ENCODE results near the gene YPEL5. TPM values are rescaled to one million over a fixed set of nuclear protein-coding genes. Genes with fewer than 3 reads are reported as not detected.

Gene YPEL5
- total RNA-seq, 1 experiment from 2014 or later, result 27.3 TPM

DNA sequence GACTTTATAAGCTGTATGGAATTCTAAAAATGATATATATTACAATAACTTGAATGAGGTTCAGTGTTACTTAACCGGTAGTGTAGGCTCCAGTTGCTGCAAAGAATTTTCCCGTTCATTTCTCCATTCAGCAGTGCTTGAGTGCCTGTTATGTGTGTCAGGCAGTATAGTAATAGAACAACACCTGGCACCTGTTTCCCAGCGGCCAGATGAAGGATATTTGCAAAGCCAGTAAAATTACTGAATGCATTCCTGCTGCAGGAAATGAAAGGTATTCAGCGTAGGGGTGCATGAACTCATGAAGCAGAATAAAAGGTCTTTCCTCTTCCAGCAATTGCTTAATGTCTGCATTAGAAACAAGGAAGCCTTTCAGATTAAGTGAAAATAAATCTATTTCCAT, 18.8 kb downstream of the YPEL5 start (continued):
- TF ChIP-seq, protein P1, sequence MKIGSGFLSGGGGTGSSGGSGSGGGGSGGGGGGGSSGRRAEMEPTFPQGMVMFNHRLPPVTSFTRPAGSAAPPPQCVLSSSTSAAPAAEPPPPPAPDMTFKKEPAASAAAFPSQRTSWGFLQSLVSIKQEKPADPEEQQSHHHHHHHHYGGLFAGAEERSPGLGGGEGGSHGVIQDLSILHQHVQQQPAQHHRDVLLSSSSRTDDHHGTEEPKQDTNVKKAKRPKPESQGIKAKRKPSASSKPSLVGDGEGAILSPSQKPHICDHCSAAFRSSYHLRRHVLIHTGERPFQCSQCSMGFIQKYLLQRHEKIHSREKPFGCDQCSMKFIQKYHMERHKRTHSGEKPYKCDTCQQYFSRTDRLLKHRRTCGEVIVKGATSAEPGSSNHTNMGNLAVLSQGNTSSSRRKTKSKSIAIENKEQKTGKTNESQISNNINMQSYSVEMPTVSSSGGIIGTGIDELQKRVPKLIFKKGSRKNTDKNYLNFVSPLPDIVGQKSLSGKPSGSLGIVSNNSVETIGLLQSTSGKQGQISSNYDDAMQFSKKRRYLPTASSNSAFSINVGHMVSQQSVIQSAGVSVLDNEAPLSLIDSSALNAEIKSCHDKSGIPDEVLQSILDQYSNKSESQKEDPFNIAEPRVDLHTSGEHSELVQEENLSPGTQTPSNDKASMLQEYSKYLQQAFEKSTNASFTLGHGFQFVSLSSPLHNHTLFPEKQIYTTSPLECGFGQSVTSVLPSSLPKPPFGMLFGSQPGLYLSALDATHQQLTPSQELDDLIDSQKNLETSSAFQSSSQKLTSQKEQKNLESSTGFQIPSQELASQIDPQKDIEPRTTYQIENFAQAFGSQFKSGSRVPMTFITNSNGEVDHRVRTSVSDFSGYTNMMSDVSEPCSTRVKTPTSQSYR (CRISPR knock-in tag; IDR thresholded peaks at IDR 0.05), result no peak
- TF ChIP-seq NFYB (CRISPR knock-in tag; conservative IDR thresholded peaks at IDR 0.05; ENCODE audit: low read depth) (no peak), ZNF263 (CRISPR knock-in tag; IDR thresholded peaks at IDR 0.05; ENCODE audit: low read depth) (no peak), EMX1 (CRISPR knock-in tag; IDR thresholded peaks at IDR 0.05) (no peak), ZBTB21 (CRISPR knock-in tag; IDR thresholded peaks at IDR 0.05; ENCODE audit: borderline replicate concordance) (no peak)
- TF ChIP-seq, protein P2, sequence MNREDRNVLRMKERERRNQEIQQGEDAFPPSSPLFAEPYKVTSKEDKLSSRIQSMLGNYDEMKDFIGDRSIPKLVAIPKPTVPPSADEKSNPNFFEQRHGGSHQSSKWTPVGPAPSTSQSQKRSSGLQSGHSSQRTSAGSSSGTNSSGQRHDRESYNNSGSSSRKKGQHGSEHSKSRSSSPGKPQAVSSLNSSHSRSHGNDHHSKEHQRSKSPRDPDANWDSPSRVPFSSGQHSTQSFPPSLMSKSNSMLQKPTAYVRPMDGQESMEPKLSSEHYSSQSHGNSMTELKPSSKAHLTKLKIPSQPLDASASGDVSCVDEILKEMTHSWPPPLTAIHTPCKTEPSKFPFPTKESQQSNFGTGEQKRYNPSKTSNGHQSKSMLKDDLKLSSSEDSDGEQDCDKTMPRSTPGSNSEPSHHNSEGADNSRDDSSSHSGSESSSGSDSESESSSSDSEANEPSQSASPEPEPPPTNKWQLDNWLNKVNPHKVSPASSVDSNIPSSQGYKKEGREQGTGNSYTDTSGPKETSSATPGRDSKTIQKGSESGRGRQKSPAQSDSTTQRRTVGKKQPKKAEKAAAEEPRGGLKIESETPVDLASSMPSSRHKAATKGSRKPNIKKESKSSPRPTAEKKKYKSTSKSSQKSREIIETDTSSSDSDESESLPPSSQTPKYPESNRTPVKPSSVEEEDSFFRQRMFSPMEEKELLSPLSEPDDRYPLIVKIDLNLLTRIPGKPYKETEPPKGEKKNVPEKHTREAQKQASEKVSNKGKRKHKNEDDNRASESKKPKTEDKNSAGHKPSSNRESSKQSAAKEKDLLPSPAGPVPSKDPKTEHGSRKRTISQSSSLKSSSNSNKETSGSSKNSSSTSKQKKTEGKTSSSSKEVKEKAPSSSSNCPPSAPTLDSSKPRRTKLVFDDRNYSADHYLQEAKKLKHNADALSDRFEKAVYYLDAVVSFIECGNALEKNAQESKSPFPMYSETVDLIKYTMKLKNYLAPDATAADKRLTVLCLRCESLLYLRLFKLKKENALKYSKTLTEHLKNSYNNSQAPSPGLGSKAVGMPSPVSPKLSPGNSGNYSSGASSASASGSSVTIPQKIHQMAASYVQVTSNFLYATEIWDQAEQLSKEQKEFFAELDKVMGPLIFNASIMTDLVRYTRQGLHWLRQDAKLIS (CRISPR knock-in tag; IDR thresholded peaks at IDR 0.05; ENCODE audit: borderline replicate concordance), result no peak

DNA sequence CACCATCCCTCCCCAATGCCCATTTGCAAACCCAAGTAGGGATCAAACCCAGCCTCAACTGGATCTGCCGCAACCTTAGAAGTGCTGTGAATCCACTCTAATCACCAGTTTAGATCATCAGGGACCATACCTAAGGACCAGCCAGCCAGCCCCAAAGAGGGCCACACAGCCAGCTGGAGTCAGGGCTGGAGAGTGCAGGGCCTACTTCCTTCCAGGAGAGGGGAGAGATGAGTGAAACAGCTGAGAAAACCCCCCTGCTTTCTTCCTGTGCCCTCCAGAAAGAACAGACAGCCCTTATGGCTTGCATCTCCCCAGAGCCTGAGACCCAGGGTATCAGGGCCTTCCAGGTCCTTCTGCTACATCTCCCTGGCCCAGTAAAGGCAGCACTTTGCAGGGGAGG, 25.8 kb downstream of the YPEL5 start:
- no peak for DNase-seq (ENCODE audit: low spot score)
- Mint-ChIP-seq H3K4me3 (no peak overlapping the region), H3K27me3 (ENCODE audit: low read depth) (no peaks in the 10 kb centered on the region), H3K9me3 (no peaks in the 10 kb centered on the region), H3K36me3 (no peaks in the 10 kb centered on the region), H3K27ac (no peak overlapping the region), H3K4me1 (no peaks in the 10 kb centered on the region)
- CTCF ChIA-PET, result interaction anchor here (3.0 kb wide), 1 partner anchor 539 kb away, joined by 14 read pairs; no protein-coding TSS in a partner anchor
- no peak for ATAC-seq
- POLR2A ChIA-PET, result no interaction called here
- no peak for TF ChIP-seq ZNF396 (CRISPR knock-in tag; IDR thresholded peaks at IDR 0.05; ENCODE audit: borderline replicate concordance)
- TF ChIP-seq, protein P1 (CRISPR knock-in tag; IDR thresholded peaks at IDR 0.05), result no peak
- TF ChIP-seq, protein P3, sequence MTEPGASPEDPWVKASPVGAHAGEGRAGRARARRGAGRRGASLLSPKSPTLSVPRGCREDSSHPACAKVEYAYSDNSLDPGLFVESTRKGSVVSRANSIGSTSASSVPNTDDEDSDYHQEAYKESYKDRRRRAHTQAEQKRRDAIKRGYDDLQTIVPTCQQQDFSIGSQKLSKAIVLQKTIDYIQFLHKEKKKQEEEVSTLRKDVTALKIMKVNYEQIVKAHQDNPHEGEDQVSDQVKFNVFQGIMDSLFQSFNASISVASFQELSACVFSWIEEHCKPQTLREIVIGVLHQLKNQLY (CRISPR knock-in tag; IDR thresholded peaks at IDR 0.05), result no peak
- TF ChIP-seq, protein P4, sequence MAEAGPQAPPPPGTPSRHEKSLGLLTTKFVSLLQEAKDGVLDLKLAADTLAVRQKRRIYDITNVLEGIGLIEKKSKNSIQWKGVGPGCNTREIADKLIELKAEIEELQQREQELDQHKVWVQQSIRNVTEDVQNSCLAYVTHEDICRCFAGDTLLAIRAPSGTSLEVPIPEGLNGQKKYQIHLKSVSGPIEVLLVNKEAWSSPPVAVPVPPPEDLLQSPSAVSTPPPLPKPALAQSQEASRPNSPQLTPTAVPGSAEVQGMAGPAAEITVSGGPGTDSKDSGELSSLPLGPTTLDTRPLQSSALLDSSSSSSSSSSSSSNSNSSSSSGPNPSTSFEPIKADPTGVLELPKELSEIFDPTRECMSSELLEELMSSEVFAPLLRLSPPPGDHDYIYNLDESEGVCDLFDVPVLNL (CRISPR knock-in tag; IDR thresholded peaks at IDR 0.05; ENCODE audit: borderline replicate concordance, low read depth), result no peak
- no peak for TF ChIP-seq ZNF138 (CRISPR knock-in tag; conservative IDR thresholded peaks at IDR 0.05)
- no peak for TF ChIP-seq CBFB (CRISPR knock-in tag; IDR thresholded peaks at IDR 0.05; ENCODE audit: low read depth)
- TF ChIP-seq JUN (CRISPR knock-in tag; IDR thresholded peaks at IDR 0.05), result no peak
- no peak for TF ChIP-seq ZNF416 (CRISPR knock-in tag; IDR thresholded peaks at IDR 0.05)
- TF ChIP-seq ELF4 (CRISPR knock-in tag; IDR thresholded peaks at IDR 0.05; ENCODE audit: low read depth), result no peak
- TF ChIP-seq, protein P5, sequence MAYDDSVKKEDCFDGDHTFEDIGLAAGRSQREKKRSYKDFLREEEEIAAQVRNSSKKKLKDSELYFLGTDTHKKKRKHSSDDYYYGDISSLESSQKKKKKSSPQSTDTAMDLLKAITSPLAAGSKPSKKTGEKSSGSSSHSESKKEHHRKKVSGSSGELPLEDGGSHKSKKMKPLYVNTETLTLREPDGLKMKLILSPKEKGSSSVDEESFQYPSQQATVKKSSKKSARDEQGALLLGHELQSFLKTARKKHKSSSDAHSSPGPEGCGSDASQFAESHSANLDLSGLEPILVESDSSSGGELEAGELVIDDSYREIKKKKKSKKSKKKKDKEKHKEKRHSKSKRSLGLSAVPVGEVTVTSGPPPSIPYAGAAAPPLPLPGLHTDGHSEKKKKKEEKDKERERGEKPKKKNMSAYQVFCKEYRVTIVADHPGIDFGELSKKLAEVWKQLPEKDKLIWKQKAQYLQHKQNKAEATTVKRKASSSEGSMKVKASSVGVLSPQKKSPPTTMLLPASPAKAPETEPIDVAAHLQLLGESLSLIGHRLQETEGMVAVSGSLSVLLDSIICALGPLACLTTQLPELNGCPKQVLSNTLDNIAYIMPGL (CRISPR knock-in tag; IDR thresholded peaks at IDR 0.05), result no peak
- TF ChIP-seq, protein P6, sequence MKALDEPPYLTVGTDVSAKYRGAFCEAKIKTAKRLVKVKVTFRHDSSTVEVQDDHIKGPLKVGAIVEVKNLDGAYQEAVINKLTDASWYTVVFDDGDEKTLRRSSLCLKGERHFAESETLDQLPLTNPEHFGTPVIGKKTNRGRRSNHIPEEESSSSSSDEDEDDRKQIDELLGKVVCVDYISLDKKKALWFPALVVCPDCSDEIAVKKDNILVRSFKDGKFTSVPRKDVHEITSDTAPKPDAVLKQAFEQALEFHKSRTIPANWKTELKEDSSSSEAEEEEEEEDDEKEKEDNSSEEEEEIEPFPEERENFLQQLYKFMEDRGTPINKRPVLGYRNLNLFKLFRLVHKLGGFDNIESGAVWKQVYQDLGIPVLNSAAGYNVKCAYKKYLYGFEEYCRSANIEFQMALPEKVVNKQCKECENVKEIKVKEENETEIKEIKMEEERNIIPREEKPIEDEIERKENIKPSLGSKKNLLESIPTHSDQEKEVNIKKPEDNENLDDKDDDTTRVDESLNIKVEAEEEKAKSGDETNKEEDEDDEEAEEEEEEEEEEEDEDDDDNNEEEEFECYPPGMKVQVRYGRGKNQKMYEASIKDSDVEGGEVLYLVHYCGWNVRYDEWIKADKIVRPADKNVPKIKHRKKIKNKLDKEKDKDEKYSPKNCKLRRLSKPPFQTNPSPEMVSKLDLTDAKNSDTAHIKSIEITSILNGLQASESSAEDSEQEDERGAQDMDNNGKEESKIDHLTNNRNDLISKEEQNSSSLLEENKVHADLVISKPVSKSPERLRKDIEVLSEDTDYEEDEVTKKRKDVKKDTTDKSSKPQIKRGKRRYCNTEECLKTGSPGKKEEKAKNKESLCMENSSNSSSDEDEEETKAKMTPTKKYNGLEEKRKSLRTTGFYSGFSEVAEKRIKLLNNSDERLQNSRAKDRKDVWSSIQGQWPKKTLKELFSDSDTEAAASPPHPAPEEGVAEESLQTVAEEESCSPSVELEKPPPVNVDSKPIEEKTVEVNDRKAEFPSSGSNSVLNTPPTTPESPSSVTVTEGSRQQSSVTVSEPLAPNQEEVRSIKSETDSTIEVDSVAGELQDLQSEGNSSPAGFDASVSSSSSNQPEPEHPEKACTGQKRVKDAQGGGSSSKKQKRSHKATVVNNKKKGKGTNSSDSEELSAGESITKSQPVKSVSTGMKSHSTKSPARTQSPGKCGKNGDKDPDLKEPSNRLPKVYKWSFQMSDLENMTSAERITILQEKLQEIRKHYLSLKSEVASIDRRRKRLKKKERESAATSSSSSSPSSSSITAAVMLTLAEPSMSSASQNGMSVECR (CRISPR knock-in tag; IDR thresholded peaks at IDR 0.05; ENCODE audit: borderline replicate concordance), result no peak
- TF ChIP-seq ZNF121 (CRISPR knock-in tag; IDR thresholded peaks at IDR 0.05), result no peak
- no peak for TF ChIP-seq NR3C1 (CRISPR knock-in tag; conservative IDR thresholded peaks at IDR 0.05; ENCODE audit: low read depth)
- no peak for TF ChIP-seq SP1 (CRISPR knock-in tag; conservative IDR thresholded peaks at IDR 0.05)

All from WTC11 (cell line).